Right forelimb (tissue), 1 donor: ENCODE data around the gene FBXO31.
"Not testable (repeated sequence)": the region's sequence is repeated elsewhere in the genome, so short reads cannot be mapped to it uniquely, and the experiment has no call there.

Source experiments
- DNase-seq: peaks from one replicate; pipeline ENCODE4 v3.0.0-alpha.2; 2018

Gene FBXO31

GRCh38 chr16:87362828-87363559 is 20.6 kb downstream of the FBXO31 start:
- DNase-seq = not testable (repeated sequence)

GRCh38 chr16:87361916-87362619 is 21.5 kb downstream of the FBXO31 start:
- no peak for DNase-seq

- no peak for DNase-seq
These were observed 22.5 kb downstream of the FBXO31 start for GRCh38 chr16:87360862-87361610.

GRCh38 chr16:87359121-87359520 is 24.5 kb downstream of the FBXO31 start:
- no peak for DNase-seq

- no peak for DNase-seq
These were observed 24.9 kb downstream of the FBXO31 start for GRCh38 chr16:87358696-87359095.

GRCh38 chr16:87358250-87358649 is 25.3 kb downstream of the FBXO31 start:
- no peak for DNase-seq

- no peak for DNase-seq
These were observed 27.1 kb downstream of the FBXO31 start for GRCh38 chr16:87356491-87356853.

GRCh38 chr16:87353613-87354012 is 30.0 kb downstream of the FBXO31 start:
- no peak for DNase-seq

GRCh38 chr16:87352818-87353217 is 30.8 kb downstream of the FBXO31 start:
- no peak for DNase-seq

- no peak for DNase-seq
These were observed 32.3 kb downstream of the FBXO31 start for GRCh38 chr16:87351320-87351698.

GRCh38 chr16:87350681-87351319 is 32.8 kb downstream of the FBXO31 start:
- no peak for DNase-seq

- DNase-seq = no peak
These were observed 33.5 kb downstream of the FBXO31 start for GRCh38 chr16:87350031-87350430.

GRCh38 chr16:87348616-87349157 is 34.9 kb downstream of the FBXO31 start:
- no peak for DNase-seq

- no peak for DNase-seq
These were observed 35.5 kb downstream of the FBXO31 start for GRCh38 chr16:87347932-87348615.

- DNase-seq = no peak
These were observed 37.0 kb downstream of the FBXO31 start for GRCh38 chr16:87346517-87347060.

GRCh38 chr16:87345726-87346424 is 37.7 kb downstream of the FBXO31 start:
- no peak for DNase-seq

- no peak for DNase-seq
These were observed 38.5 kb downstream of the FBXO31 start for GRCh38 chr16:87344931-87345631.

- no peak for DNase-seq
These were observed 39.2 kb downstream of the FBXO31 start for GRCh38 chr16:87344165-87344930.

- DNase-seq = no peak
These were observed 39.9 kb downstream of the FBXO31 start for GRCh38 chr16:87343753-87344050.
